Measurements from ENCODE around the gene PIGL. TPM values are rescaled to one million over a fixed set of nuclear protein-coding genes. Genes with fewer than 3 reads are reported as not detected.

The PIGL gene
- total RNA-seq, result 19.7 and 32.1 TPM in 2 replicates

GRCh38 chr17:16217002-16217635 is at the start of gene PIGL:
TSS of gene PIGL (plus strand) at chr17:16217210. CDS start at chr17:16217227, 17 bp downstream.

GRCh38 chr17:16215273-16215964 is 1.6 kb upstream of the PIGL start, which contains the start of gene NCOR1:
TSS of gene NCOR1 (minus strand) at chr17:16215534. CDS start at chr17:16194569, 20,965 bp downstream.

DNA sequence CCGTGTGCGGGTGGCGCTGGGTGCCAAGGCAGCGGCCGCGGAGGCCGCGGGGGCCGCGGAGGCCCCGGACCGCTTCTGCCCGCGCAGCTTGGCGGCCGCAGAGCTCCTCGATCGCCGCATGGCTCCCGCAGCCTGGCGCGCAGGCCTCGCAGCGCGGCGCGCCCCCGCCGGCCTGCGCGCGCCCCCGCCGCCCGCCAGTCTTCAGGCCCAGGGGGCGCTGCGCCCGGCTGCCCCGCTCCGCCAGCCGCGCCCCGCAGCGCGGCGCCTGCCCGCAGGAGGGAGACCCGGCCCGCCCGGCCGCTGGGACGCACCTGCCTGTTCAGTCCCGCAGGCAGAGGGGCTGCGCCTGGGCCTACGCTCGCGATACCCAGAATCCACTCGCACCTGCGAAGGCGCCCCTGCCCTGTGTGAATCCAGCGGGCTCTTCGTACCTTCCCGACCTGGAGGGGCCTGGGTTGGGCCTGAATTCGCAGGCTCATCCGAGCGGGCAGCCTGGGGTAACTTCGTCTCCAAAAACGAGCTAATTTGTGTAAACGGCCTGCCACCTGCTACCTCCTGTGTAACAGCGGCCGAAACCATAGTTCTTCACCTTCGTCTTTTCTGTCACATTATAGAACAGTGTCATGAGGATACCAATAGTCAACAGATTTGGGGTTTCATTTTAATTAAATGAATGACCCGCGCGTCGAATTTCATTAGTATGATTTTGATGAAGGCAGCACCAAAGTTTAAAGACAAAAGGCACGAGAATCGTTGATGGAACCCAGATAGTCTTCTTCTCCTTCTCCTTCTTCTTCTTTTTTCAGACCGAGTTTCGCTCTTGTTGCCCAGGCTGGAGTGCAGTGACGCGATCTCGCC is 136.5 kb downstream of the PIGL start, which contains the start of gene CENPV:
Gene CENPV (minus strand): TSS at position 153 of the 858 bp plus-strand sequence. CDS start 33 bp downstream, at position 120.

Other genes starting within 250 kb of the PIGL start
- gene ZSWIM7, start 217.5 kb upstream of the PIGL start, total RNA-seq, result 11.2 and 17.5 TPM in 2 replicates
- 33.9 and 40.0 TPM in 2 replicates for gene TTC19, start 217.4 kb upstream of the PIGL start, total RNA-seq
- gene NCOR1, start 1.7 kb upstream of the PIGL start, total RNA-seq, result 88.5 and 105 TPM in 2 replicates
- gene CENPV, start 136.3 kb downstream of the PIGL start, total RNA-seq, result 13.6 and 35.5 TPM in 2 replicates
- 1,660 and 1,773 TPM in 2 replicates for gene UBB, start 163.9 kb downstream of the PIGL start, total RNA-seq
- 28.9 and 62.5 TPM in 2 replicates for gene TRPV2, start 198.4 kb downstream of the PIGL start, total RNA-seq